Epithelial cell of prostate (primary cell): Measurements from ENCODE around the gene RAP1A.

Source experiments
- DNase-seq: peaks from one replicate; pipeline ENCODE4 v3.0.0-alpha.2; 2011; ENCODE audit warnings: low read depth, low spot score
- H3K27ac ChIP-seq: fragments of 450-650 bp; 2 replicates; pipeline ENCODE4 v1.5.1; 2017; ENCODE audit warnings: mild to moderate bottlenecking

The RAP1A gene

GRCh38 chr1:111619635-111620440, at the start of gene RAP1A:
Gene RAP1A, plus strand, starts transcription at chr1:111619789. Its CDS starts 71,572 bp downstream, at chr1:111691361.
- peak; percentile 37 for DNase-seq

GRCh38 chr1:111569913-111570312, 49.7 kb upstream of the RAP1A start:
- no peak for DNase-seq
- no peak overlapping the region for H3K27ac ChIP-seq

More at GRCh38 chr1:111619635-111620440, at the start of gene RAP1A:
- H3K27ac ChIP-seq: peak within 1 kb of the TSS; percentile 68

GRCh38 chr1:111570781-111571181, 48.8 kb upstream of the RAP1A start:
- no peak overlapping the region for H3K27ac ChIP-seq
- DNase-seq: no peak

- H3K27ac ChIP-seq: no peak overlapping the region
- no peak for DNase-seq
Observed at GRCh38 chr1:111571239-111571638, 48.4 kb upstream of the RAP1A start.

- H3K27ac ChIP-seq: no peak overlapping the region
- no peak for DNase-seq
Observed at GRCh38 chr1:111571987-111572386, 47.6 kb upstream of the RAP1A start.

GRCh38 chr1:111576547-111576946, 43.0 kb upstream of the RAP1A start:
- no peak overlapping the region for H3K27ac ChIP-seq
- DNase-seq: no peak

GRCh38 chr1:111577814-111578213, 41.8 kb upstream of the RAP1A start:
- DNase-seq: no peak

GRCh38 chr1:111581166-111581565, 38.4 kb upstream of the RAP1A start:
- no peak overlapping the region for H3K27ac ChIP-seq
- DNase-seq: no peak

More at GRCh38 chr1:111577814-111578213, 41.8 kb upstream of the RAP1A start:
- no peak overlapping the region for H3K27ac ChIP-seq

GRCh38 chr1:111582016-111582415, 37.6 kb upstream of the RAP1A start:
- DNase-seq: no peak
- no peak overlapping the region for H3K27ac ChIP-seq

- H3K27ac ChIP-seq: no peak overlapping the region
- DNase-seq: no peak
Observed at GRCh38 chr1:111582644-111583618, 36.7 kb upstream of the RAP1A start.

- H3K27ac ChIP-seq: no peak overlapping the region
- DNase-seq: no peak
Observed at GRCh38 chr1:111585447-111586086, 34.0 kb upstream of the RAP1A start.

GRCh38 chr1:111586112-111586511, 33.5 kb upstream of the RAP1A start:
- no peak overlapping the region for H3K27ac ChIP-seq
- DNase-seq: no peak

GRCh38 chr1:111587509-111588174, 31.9 kb upstream of the RAP1A start:
- no peak overlapping the region for H3K27ac ChIP-seq
- no peak for DNase-seq

- no peak for DNase-seq
- H3K27ac ChIP-seq: peak overlapping the region; percentile 75
Observed at GRCh38 chr1:111591937-111592336, 27.7 kb upstream of the RAP1A start.

GRCh38 chr1:111592389-111593361, 26.9 kb upstream of the RAP1A start:
- peak overlapping the region; percentile 75 for H3K27ac ChIP-seq
- peak; percentile 95 for DNase-seq

- H3K27ac ChIP-seq: peak overlapping the region; percentile 75
- DNase-seq: no peak
Observed at GRCh38 chr1:111593403-111594305, 25.9 kb upstream of the RAP1A start.

- no peak for DNase-seq
- H3K27ac ChIP-seq: no peak overlapping the region
Observed at GRCh38 chr1:111594306-111594693, 25.3 kb upstream of the RAP1A start.

- no peak for DNase-seq
- no peak overlapping the region for H3K27ac ChIP-seq
Observed at GRCh38 chr1:111595807-111596206, 23.8 kb upstream of the RAP1A start.
